PC-9 (cell line): ENCODE results near the gene PRDM10. TPM values are rescaled to one million over a fixed set of nuclear protein-coding genes. Genes with fewer than 3 reads are reported as not detected.

Experiments
- BruUV-seq: library from RNA; stranded (reverse); fragments of 400-500 nt; replicated peaks from 2 replicates; lab custom pipeline; 2021; lab: Mats Ljungman, UMichigan
- CTCF ChIA-PET: fragments of 300-600 bp; sonication (Branson Sonifier 250); formaldehyde crosslinking; loops from one replicate; lab custom pipeline; 2022; ENCODE audit warnings: antibody characterized with exemption; lab: Charles Lee
- POLR2A ChIA-PET: fragments of 300-600 bp; sonication (Branson Sonifier 250); formaldehyde crosslinking; loops from one replicate; lab custom pipeline; 2022; ENCODE audit warnings: antibody characterized with exemption; ENCODE audit not compliant: unreplicated experiment; lab: Charles Lee
- DNase-seq, 2 experiments: peaks; one replicate each; pipeline versions ENCODE4 v3.0.0 to v3.0.0-alpha.2; 2015 to 2022; ENCODE audit warnings: mixed read lengths in 1 of 2
- H2AFZ ChIP-seq: fragments of 200-600 bp; sonication (generic); 2 replicates; pipeline ENCODE4 v1.8.1; 2017; ENCODE audit warnings: antibody characterized with exemption
- H3F3A ChIP-seq: fragments of 200-600 bp; sonication (generic); 2 replicates; pipeline ENCODE4 v1.8.1; 2017; ENCODE audit warnings: antibody characterized with exemption, mild to moderate bottlenecking, low read depth; ENCODE audit not compliant: insufficient read depth
- H3K27ac ChIP-seq: fragments of 200-600 bp; sonication (generic); 2 replicates; pipeline ENCODE4 v1.6.1; 2016; ENCODE audit warnings: mixed run types
- H3K27me3 ChIP-seq: fragments of 200-600 bp; sonication (generic); 2 replicates; pipeline ENCODE4 v1.6.1; 2016; ENCODE audit warnings: low read depth, mixed run types; ENCODE audit not compliant: insufficient read depth
- H3K36me3 ChIP-seq: fragments of 200-600 bp; sonication (generic); 2 replicates; pipeline ENCODE4 v1.6.1; 2016; ENCODE audit warnings: low read depth, mixed run types
- H3K4me1 ChIP-seq: fragments of 200-600 bp; sonication (generic); replicated peaks from 2 replicates; pipeline ENCODE4 v1.6.1; 2016; ENCODE audit warnings: mixed run types; ENCODE audit not compliant: insufficient read depth
- H3K4me2 ChIP-seq: fragments of 200-600 bp; sonication (generic); 2 replicates; pipeline ENCODE4 v1.6.1; 2017; ENCODE audit warnings: mixed run types
- H3K4me3 ChIP-seq: fragments of 200-600 bp; sonication (generic); 2 replicates; pipeline ENCODE4 v1.6.1; 2016; ENCODE audit warnings: mixed run types
- H3K79me2 ChIP-seq: fragments of 200-600 bp; sonication (generic); 2 replicates; pipeline ENCODE4 v1.6.1; 2017; ENCODE audit warnings: low read depth, mixed run types
- H3K9me2 ChIP-seq: fragments of 200-600 bp; sonication (generic); 2 replicates; pipeline ENCODE4 v1.8.1; 2017; ENCODE audit warnings: mild to moderate bottlenecking; ENCODE audit not compliant: insufficient read depth
- H3K9me3 ChIP-seq: fragments of 200-600 bp; sonication (generic); 2 replicates; pipeline ENCODE4 v1.8.1; 2016; ENCODE audit warnings: low read depth; ENCODE audit not compliant: insufficient read depth
- H4K20me1 ChIP-seq: fragments of 200-600 bp; sonication (generic); 2 replicates; pipeline ENCODE4 v1.8.1; 2017; ENCODE audit not compliant: insufficient read depth
- CTCF ChIP-seq: fragments of 200-600 bp; sonication (generic); conservative IDR thresholded peaks from 2 replicates; pipeline ENCODE4 v1.6.1; 2017; ENCODE audit warnings: mixed run types, antibody characterized with exemption, mild to moderate bottlenecking, moderate library complexity
- EZH2 ChIP-seq: fragments of 200-600 bp; sonication (generic); IDR thresholded peaks from 2 replicates; pipeline ENCODE4 v1.8.0; 2017; ENCODE audit warnings: antibody characterized with exemption, low read depth
- intact Hi-C: fragments of 100-400 bp; cut with micrococcal nuclease; formaldehyde crosslinking; loops from one replicate; pipeline ENCODE4 v1.10.0; 2022; ENCODE audit not compliant: unreplicated experiment
- total RNA-seq: library from RNA; stranded (reverse); gene quantifications from 2 replicates; pipeline ENCODE4 v1.2.3, GENCODE V29; 2021

Gene PRDM10
- total RNA-seq, 1 experiment from 2014 or later = 14.6 TPM

- Histone ChIP-seq H2AFZ (no peak overlapping the region), H3K4me3 (no peak overlapping the region), H3K27me3 (no peaks in the 10 kb centered on the region), H3K4me2 (peak overlapping the region; percentile 59), H3K9me3 (no peaks in the 10 kb centered on the region), H4K20me1 (no peaks in the 10 kb centered on the region), H3K9me2 (no peaks in the 10 kb centered on the region), H3K79me2 (peaks cover 16% of the 10 kb centered on the region; the same call in 1 of the 2 replicates), H3K27ac (peak overlapping the region; percentile 87), H3K4me1 (peaks cover 57% of the 10 kb centered on the region), H3F3A (peaks cover 55% of the 10 kb centered on the region), H3K36me3 (peaks cover 24% of the 10 kb centered on the region)
- intact Hi-C loops = no loop called here
- no TSS peak for BruUV-seq
- ChIA-PET CTCF (no interaction called here), POLR2A (interaction anchor here (0.6 to 1.0 kb wide), 4 partner anchors 25 to 278 kb away, joined by 3 to 9 read pairs (median 4); no protein-coding TSS in a partner anchor)
- no peak for TF ChIP-seq EZH2
- no peak for TF ChIP-seq CTCF
- DNase-seq = peak; percentile 88 to 93
These were observed 149.0 kb downstream of the PRDM10 start for GRCh38 chr11:129853518-129854231.

- ChIA-PET POLR2A (no interaction called here), CTCF (interaction anchor here (0.6 kb wide), 1 partner anchor 1159 kb away, joined by 17 read pairs; no protein-coding TSS in a partner anchor)
- Histone ChIP-seq H3K9me3 (no peaks in the 10 kb centered on the region), H3K27me3 (no peaks in the 10 kb centered on the region), H3K36me3 (peaks cover 24% of the 10 kb centered on the region), H3F3A (peaks cover 60% of the 10 kb centered on the region), H3K4me3 (no peak overlapping the region), H4K20me1 (no peaks in the 10 kb centered on the region), H3K27ac (peak overlapping the region; percentile 87), H3K4me1 (peaks cover 64% of the 10 kb centered on the region), H2AFZ (no peak overlapping the region), H3K79me2 (peaks cover 21% of the 10 kb centered on the region), H3K4me2 (peak overlapping the region; percentile 59; the same call in 1 of the 2 replicates), H3K9me2 (no peaks in the 10 kb centered on the region)
- peak in 1 of 2 experiments; percentile 51 for DNase-seq
- intact Hi-C loops = no loop called here
- BruUV-seq = no TSS peak
- TF ChIP-seq CTCF (no peak), EZH2 (no peak)
These were observed 150.4 kb downstream of the PRDM10 start for GRCh38 chr11:129852125-129852740.

Other genes starting within 250 kb of the PRDM10 start
- gene TMEM45B, start 187.0 kb downstream of the PRDM10 start, total RNA-seq = 11.4 and 13.3 TPM in 2 replicates
- gene NFRKB, start 107.3 kb downstream of the PRDM10 start, total RNA-seq = 37.8 and 39.2 TPM in 2 replicates
- gene APLP2, start 67.1 kb upstream of the PRDM10 start, total RNA-seq = 306 and 350 TPM in 2 replicates
- 139 and 141 TPM in 2 replicates for gene ST14, start 156.9 kb upstream of the PRDM10 start, total RNA-seq